Keratinocyte (primary cell): ENCODE results near the gene HBG2. TPM values are rescaled to one million over a fixed set of nuclear protein-coding genes. Genes with fewer than 3 reads are reported as not detected.

Source experiments
- DNase-seq: peaks from one replicate; pipeline ENCODE4 v3.0.0-alpha.2; 2011; ENCODE audit warnings: low read depth, missing footprints, low spot score
- FAIRE-seq: peaks from 2 replicates; lab custom pipeline; 2011; peaks lifted over from hg19 to GRCh38; lab: Jason Lieb, UNC
- H2AFZ ChIP-seq: 2 replicates; pipeline ENCODE4 v1.6.0; 2012; ENCODE audit warnings: low read length, control low read depth, inconsistent platforms; ENCODE audit not compliant: control insufficient read depth
- H3K27ac ChIP-seq: 2 replicates; pipeline ENCODE4 v1.5.1; 2011; ENCODE audit warnings: low read length; ENCODE audit not compliant: control insufficient read depth, insufficient read depth
- H3K27me3 ChIP-seq: 3 replicates; pipeline ENCODE4 v1.6.0; 2011; ENCODE audit warnings: low read length; ENCODE audit not compliant: control insufficient read depth, insufficient read depth; ENCODE audit errors: extremely low read depth
- H3K36me3 ChIP-seq, 2 experiments: 2 replicates in 1 of 2; 3 replicates in 1 of 2; pipeline ENCODE4 v1.5.1; 2011; ENCODE audit warnings: low read length in 2 of 2, mild to moderate bottlenecking in 1 of 2; ENCODE audit not compliant: control insufficient read depth in 2 of 2, insufficient read depth in 2 of 2; ENCODE audit errors: extremely low read depth in 1 of 2
- H3K4me1 ChIP-seq: 3 replicates; pipeline ENCODE4 v1.5.1; 2011; ENCODE audit warnings: low read length; ENCODE audit not compliant: control insufficient read depth, insufficient read depth; ENCODE audit errors: extremely low read depth
- H3K4me2 ChIP-seq: 3 replicates; pipeline ENCODE4 v1.6.0; 2011; ENCODE audit warnings: low read depth, low read length; ENCODE audit not compliant: control insufficient read depth, insufficient read depth; ENCODE audit errors: extremely low read depth
- H3K4me3 ChIP-seq, 3 experiments: fragments of 200-600 bp in 1 of 3; sonication (generic) in 1 of 3; 2 replicates in 2 of 3; 3 replicates in 1 of 3; pipeline ENCODE4 v1.5.1; 2011 to 2016; ENCODE audit warnings: low read length in 3 of 3, mild to moderate bottlenecking in 3 of 3, control low read depth in 2 of 3, inconsistent platforms in 1 of 3, low read depth in 1 of 3, mixed read lengths in 1 of 3, mixed run types in 1 of 3, moderate library complexity in 1 of 3; ENCODE audit not compliant: control insufficient read depth in 2 of 3, insufficient read depth in 2 of 3; ENCODE audit errors: extremely low read depth in 1 of 3
- H3K79me2 ChIP-seq: 2 replicates; pipeline ENCODE4 v1.6.0; 2012; ENCODE audit warnings: low read length; ENCODE audit not compliant: control insufficient read depth, insufficient read depth
- H3K9ac ChIP-seq: 3 replicates; pipeline ENCODE4 v1.6.0; 2011; ENCODE audit warnings: low read length; ENCODE audit not compliant: control insufficient read depth, insufficient read depth; ENCODE audit errors: extremely low read depth
- H3K9me1 ChIP-seq: 3 replicates; pipeline ENCODE4 v1.6.0; 2011; ENCODE audit warnings: low read length; ENCODE audit not compliant: control insufficient read depth, insufficient read depth; ENCODE audit errors: extremely low read depth
- H3K9me3 ChIP-seq: 2 replicates; pipeline ENCODE4 v1.5.1; 2012; ENCODE audit warnings: low read depth, low read length; ENCODE audit not compliant: control insufficient read depth
- H4K20me1 ChIP-seq: 3 replicates; pipeline ENCODE4 v1.6.0; 2011; ENCODE audit warnings: low read length; ENCODE audit not compliant: control insufficient read depth, insufficient read depth; ENCODE audit errors: extremely low read depth
- CTCF ChIP-seq, 3 experiments: IDR thresholded peaks in 1 of 3; conservative IDR thresholded peaks in 1 of 3; optimal IDR thresholded peaks in 1 of 3; 2 replicates in 2 of 3; 3 replicates in 1 of 3; pipeline versions ENCODE3 to v1.5.1; 2011; ENCODE audit warnings: low read length in 3 of 3, mild to moderate bottlenecking in 3 of 3, moderate library complexity in 2 of 3, control low read depth in 1 of 3, inconsistent platforms in 1 of 3; ENCODE audit not compliant: insufficient read depth in 2 of 3; ENCODE audit errors: extremely low read depth in 1 of 3
- EZH2 ChIP-seq: IDR thresholded peaks from one replicate; pipeline ENCODE4 v1.6.1; 2012; ENCODE audit warnings: inconsistent platforms, mild to moderate bottlenecking, low read length, moderate library complexity
- dilution Hi-C: fragments of 300-500 bp; cut with MboI; formaldehyde crosslinking; loops from one replicate; pipeline ENCODE4 v1.7.0; 2020; ENCODE audit warnings: low sequenced_read_pairs; ENCODE audit not compliant: extremely low pct_ligation_motif_present
- polyA plus RNA-seq, 5 experiments: library from polyadenylated mRNA; depleted of rRNA in 3 of 5; stranded (reverse) in 3 of 5; stranded (forward) in 1 of 5; unstranded in 1 of 5; fragments of >200 nt; gene quantifications; 1 replicate in 1 of 5; 2 replicates in 3 of 5; 3 replicates in 1 of 5; pipeline versions ENCODE4 v1.2.1 to v1.2.3, GENCODE V29; 2011 to 2012; ENCODE audit warnings: missing spikeins in 2 of 5, low read depth in 1 of 5, low replicate concordance in 1 of 5

The HBG2 gene
- polyA plus RNA-seq, 1 donor (not counting 4 experiments of a cell fraction or from before 2014, with no cell fraction given): 0.73 TPM

- Histone ChIP-seq H3K27ac (no peak overlapping the region), H3K79me2 (no peaks in the 10 kb centered on the region), H3K9ac (no peak overlapping the region), H3K4me1 (no peaks in the 10 kb centered on the region), H3K9me3 (no peaks in the 10 kb centered on the region), H3K4me2 (no peak overlapping the region), H3K9me1 (no peaks in the 10 kb centered on the region), H3K36me3 (no peaks in the 10 kb centered on the region), H4K20me1 (no peaks in the 10 kb centered on the region), H3K27me3 (no peaks in the 10 kb centered on the region), H3K4me3 (no peak overlapping the region), H2AFZ (no peak overlapping the region)
- TF ChIP-seq CTCF (optimal IDR thresholded peaks at IDR 0.05 in 1 of 3, IDR thresholded peaks at IDR 0.05 in 1 of 3, conservative IDR thresholded peaks at IDR 0.05 in 1 of 3; ENCODE audit: extremely low read depth in 1 of 3, insufficient read depth in 2 of 3, low read length in 3 of 3) (no peak), EZH2 (no peak)
- DNase-seq (no peak), FAIRE-seq (no peak)
- dilution Hi-C loops: no loop called here
These were observed 22.4 kb downstream of the HBG2 start for GRCh38 chr11:5232176-5232575.

DNA sequence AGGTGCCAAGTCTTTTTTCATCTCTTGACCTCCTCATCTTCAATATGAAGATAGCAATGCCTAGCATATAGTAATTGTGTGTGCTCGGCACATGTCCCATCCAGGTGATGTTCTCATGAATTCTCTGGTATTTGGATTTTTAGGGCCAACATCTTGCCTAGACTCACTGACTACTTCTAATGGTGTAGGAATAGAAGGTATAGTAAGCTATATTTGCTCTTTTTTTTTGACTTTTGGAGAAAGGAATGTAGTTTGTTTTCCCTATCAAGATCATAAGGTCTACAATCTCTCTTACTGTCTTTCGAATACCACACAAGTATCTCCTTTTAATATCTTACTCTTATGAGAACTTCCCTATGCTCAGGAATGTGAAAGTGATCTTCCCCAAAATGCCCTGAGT, 23.5 kb downstream of the HBG2 start:
- H3K36me3 ChIP-seq: no peaks in the 10 kb centered on the region
- H3K79me2 ChIP-seq: no peaks in the 10 kb centered on the region
- H3K9ac ChIP-seq: no peak overlapping the region
- no peak overlapping the region for H3K27ac ChIP-seq
- no peaks in the 10 kb centered on the region for H3K9me1 ChIP-seq
- H3K4me3 ChIP-seq: no peak overlapping the region
- no peak overlapping the region for H2AFZ ChIP-seq
- H3K4me1 ChIP-seq: no peaks in the 10 kb centered on the region
- H3K4me2 ChIP-seq: no peak overlapping the region
- no peaks in the 10 kb centered on the region for H3K27me3 ChIP-seq
- H4K20me1 ChIP-seq: no peaks in the 10 kb centered on the region
- H3K9me3 ChIP-seq: no peaks in the 10 kb centered on the region
- dilution Hi-C loops: no loop called here
- no peak for DNase-seq
- FAIRE-seq: no peak
- TF ChIP-seq EZH2 (no peak), CTCF (optimal IDR thresholded peaks at IDR 0.05 in 1 of 3, IDR thresholded peaks at IDR 0.05 in 1 of 3, conservative IDR thresholded peaks at IDR 0.05 in 1 of 3; ENCODE audit: extremely low read depth in 1 of 3, insufficient read depth in 2 of 3, low read length in 3 of 3) (no peak)
